GM18870 (cell line): Measurements from ENCODE around the gene CHRM5.
A peak's percentile ranks its signal among the peaks of the same experiment; 100 is the strongest.
"Not testable (repeated sequence)": the region's sequence is repeated elsewhere in the genome, so short reads cannot be mapped to it uniquely, and the experiment has no call there.

ENCODE experiments used
- ATAC-seq: cut with Tn5 transposase; IDR thresholded peaks from one replicate; pipeline ENCODE4 v1.9.1; 2021; ENCODE audit warnings: moderate library complexity; ENCODE audit not compliant: unreplicated experiment

CHRM5 gene

GRCh38 chr15:34038871-34039789 lies 70.8 kb downstream of the CHRM5 start, which contains the start of gene AVEN:
TSS of gene AVEN (minus strand) at chr15:34039204. CDS start at chr15:34039046, 158 bp downstream.
- peak; percentile 5 for ATAC-seq

GRCh38 chr15:34039790-34040113 lies 71.5 kb downstream of the CHRM5 start:
- no peak for ATAC-seq

- ATAC-seq, result no peak
Measured at GRCh38 chr15:34043391-34043790, 75.1 kb downstream of the CHRM5 start.

- ATAC-seq, result no peak
Measured at GRCh38 chr15:34043813-34044212, 75.5 kb downstream of the CHRM5 start.

- ATAC-seq, result no peak
Measured at GRCh38 chr15:34046471-34047145, 78.3 kb downstream of the CHRM5 start.

- ATAC-seq, result no peak
Measured at GRCh38 chr15:34047893-34048775, 79.8 kb downstream of the CHRM5 start.

GRCh38 chr15:34049112-34049511 lies 80.8 kb downstream of the CHRM5 start:
- no peak for ATAC-seq

- not testable (repeated sequence) for ATAC-seq
Measured at GRCh38 chr15:34050385-34050784, 82.1 kb downstream of the CHRM5 start.

GRCh38 chr15:34054081-34054707 lies 85.9 kb downstream of the CHRM5 start:
- ATAC-seq, result no peak

GRCh38 chr15:34055868-34056595 lies 87.7 kb downstream of the CHRM5 start:
- no peak for ATAC-seq

- ATAC-seq, result no peak
Measured at GRCh38 chr15:34056911-34057310, 88.6 kb downstream of the CHRM5 start.

GRCh38 chr15:34059476-34059875 lies 91.2 kb downstream of the CHRM5 start:
- no peak for ATAC-seq

- no peak for ATAC-seq
Measured at GRCh38 chr15:34059946-34060345, 91.6 kb downstream of the CHRM5 start.

GRCh38 chr15:34064438-34064837 lies 96.1 kb downstream of the CHRM5 start:
- no peak for ATAC-seq

- ATAC-seq, result no peak
Measured at GRCh38 chr15:34065261-34065660, 97.0 kb downstream of the CHRM5 start.

GRCh38 chr15:34065941-34066340 lies 97.6 kb downstream of the CHRM5 start:
- no peak for ATAC-seq

GRCh38 chr15:34070003-34070402 lies 101.7 kb downstream of the CHRM5 start:
- ATAC-seq, result no peak

- no peak for ATAC-seq
Measured at GRCh38 chr15:34076785-34077184, 108.5 kb downstream of the CHRM5 start.

GRCh38 chr15:34078900-34079299 lies 110.6 kb downstream of the CHRM5 start:
- ATAC-seq, result no peak

- ATAC-seq, result no peak
Measured at GRCh38 chr15:34079904-34080303, 111.6 kb downstream of the CHRM5 start.
